ENCODE results near the gene SDR9C7. TPM values are rescaled to one million over a fixed set of nuclear protein-coding genes. Genes with fewer than 3 reads are reported as not detected.
"Not testable (repeated sequence)": the region's sequence is repeated elsewhere in the genome, so short reads cannot be mapped to it uniquely, and the experiment has no call there.

SDR9C7 gene
- polyA plus RNA-seq, 2 of the 4 experiments (the other 2 are of a cell fraction): not detected

DNA sequence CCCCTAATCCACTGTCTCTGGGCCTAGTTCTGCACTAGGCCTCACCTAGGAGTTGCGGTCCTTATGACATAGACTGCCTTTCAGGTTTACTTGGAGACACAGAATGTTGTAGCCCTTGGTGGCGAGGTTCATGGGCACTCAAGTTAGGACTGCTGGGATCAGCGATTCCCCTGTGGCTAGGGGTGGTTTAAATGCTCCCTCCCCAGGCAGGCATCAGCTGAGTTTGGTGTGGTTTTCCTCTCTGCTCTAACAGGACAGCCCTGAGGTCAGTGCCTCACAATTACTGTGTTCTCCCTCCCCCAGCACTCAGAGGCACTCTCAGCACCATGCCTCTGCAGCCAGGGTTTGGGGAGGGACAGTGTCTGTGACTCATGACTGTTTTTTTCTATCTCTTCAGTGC is 45.4 kb upstream of the SDR9C7 start:
- ATAC-seq: no peak
- no peak for FAIRE-seq
- Histone ChIP-seq H3K9me3 (no peaks in the 10 kb centered on the region), H3K4me2 (no peak overlapping the region), H3K4me1 (no peaks in the 10 kb centered on the region), H3K4me3 (no peak overlapping the region), H3K27ac (no peak overlapping the region)
- TF ChIP-seq SMC3 (IDR thresholded peaks at IDR 0.05) (no peak), JUNB (IDR thresholded peaks at IDR 0.05) (no peak), KDM5A (IDR thresholded peaks at IDR 0.05) (no peak), RFX5 (IDR thresholded peaks at IDR 0.05) (no peak), FOXS1 (CRISPR knock-in tag; IDR thresholded peaks at IDR 0.05) (no peak), RCOR1 (IDR thresholded peaks at IDR 0.05; ENCODE audit: low read depth, low read length) (no peak)
- TF ChIP-seq, protein P1, sequence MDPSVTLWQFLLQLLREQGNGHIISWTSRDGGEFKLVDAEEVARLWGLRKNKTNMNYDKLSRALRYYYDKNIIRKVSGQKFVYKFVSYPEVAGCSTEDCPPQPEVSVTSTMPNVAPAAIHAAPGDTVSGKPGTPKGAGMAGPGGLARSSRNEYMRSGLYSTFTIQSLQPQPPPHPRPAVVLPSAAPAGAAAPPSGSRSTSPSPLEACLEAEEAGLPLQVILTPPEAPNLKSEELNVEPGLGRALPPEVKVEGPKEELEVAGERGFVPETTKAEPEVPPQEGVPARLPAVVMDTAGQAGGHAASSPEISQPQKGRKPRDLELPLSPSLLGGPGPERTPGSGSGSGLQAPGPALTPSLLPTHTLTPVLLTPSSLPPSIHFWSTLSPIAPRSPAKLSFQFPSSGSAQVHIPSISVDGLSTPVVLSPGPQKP (IDR thresholded peaks at IDR 0.05; ENCODE audit: low read depth, low read length): no peak
- TF ChIP-seq, protein P2, sequence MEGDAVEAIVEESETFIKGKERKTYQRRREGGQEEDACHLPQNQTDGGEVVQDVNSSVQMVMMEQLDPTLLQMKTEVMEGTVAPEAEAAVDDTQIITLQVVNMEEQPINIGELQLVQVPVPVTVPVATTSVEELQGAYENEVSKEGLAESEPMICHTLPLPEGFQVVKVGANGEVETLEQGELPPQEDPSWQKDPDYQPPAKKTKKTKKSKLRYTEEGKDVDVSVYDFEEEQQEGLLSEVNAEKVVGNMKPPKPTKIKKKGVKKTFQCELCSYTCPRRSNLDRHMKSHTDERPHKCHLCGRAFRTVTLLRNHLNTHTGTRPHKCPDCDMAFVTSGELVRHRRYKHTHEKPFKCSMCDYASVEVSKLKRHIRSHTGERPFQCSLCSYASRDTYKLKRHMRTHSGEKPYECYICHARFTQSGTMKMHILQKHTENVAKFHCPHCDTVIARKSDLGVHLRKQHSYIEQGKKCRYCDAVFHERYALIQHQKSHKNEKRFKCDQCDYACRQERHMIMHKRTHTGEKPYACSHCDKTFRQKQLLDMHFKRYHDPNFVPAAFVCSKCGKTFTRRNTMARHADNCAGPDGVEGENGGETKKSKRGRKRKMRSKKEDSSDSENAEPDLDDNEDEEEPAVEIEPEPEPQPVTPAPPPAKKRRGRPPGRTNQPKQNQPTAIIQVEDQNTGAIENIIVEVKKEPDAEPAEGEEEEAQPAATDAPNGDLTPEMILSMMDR (IDR thresholded peaks at IDR 0.05): no peak
- TF ChIP-seq, protein P3, sequence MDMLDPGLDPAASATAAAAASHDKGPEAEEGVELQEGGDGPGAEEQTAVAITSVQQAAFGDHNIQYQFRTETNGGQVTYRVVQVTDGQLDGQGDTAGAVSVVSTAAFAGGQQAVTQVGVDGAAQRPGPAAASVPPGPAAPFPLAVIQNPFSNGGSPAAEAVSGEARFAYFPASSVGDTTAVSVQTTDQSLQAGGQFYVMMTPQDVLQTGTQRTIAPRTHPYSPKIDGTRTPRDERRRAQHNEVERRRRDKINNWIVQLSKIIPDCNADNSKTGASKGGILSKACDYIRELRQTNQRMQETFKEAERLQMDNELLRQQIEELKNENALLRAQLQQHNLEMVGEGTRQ (IDR thresholded peaks at IDR 0.05): no peak
- TF ChIP-seq, protein P4, sequence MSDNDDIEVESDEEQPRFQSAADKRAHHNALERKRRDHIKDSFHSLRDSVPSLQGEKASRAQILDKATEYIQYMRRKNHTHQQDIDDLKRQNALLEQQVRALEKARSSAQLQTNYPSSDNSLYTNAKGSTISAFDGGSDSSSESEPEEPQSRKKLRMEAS (IDR thresholded peaks at IDR 0.05): no peak
- POLR2A ChIA-PET: no interaction called here
- 87% methylated on average over 3 of the region's 3 CpGs for WGBS (ENCODE audit: missing lambda C conversion rate)
- no peak for DNase-seq (ENCODE audit: low read depth in 1 of 2, low spot score in 1 of 2)
- CTCF ChIA-PET: interaction anchor here (1.2 to 2.1 kb wide), 2 partner anchors 8 to 140 kb away, joined by 7 read pairs; no protein-coding TSS in a partner anchor

DNA sequence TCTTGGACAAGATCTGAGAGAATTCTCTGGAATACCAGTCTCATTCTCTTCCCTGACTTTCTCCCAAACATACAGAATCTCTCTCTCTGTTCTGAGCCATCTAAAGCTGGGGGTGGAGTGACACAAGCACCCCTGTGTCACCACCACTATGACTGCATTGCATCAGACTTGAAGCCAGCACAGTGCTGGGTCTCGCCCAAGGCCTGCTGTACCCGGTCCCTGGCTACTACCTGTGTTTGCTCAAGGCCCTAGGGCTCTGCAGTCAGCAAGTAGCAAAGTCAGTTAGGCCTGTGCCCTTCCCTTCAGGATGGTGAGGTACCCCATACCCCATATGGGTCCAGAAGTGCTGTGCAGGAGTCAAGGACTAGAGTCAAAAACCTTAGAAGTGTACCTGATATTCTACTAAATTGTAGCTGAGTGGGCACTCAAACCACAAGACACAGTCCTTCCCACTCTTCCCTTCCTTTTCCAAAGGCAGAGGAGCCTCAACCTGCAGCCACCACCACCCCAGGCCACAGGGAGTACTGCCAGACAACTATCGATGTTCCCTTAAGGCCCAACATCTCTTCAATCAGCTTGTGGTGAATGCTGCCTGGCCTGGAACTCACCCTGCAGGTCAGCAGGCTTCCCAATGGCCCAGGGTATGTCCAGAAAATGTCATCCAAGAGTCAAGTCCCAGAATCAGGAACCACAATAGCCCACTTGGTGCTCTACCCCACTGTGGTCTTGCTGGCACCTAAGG is 44.4 kb upstream of the SDR9C7 start:
- POLR2A ChIA-PET: no interaction called here

DNA sequence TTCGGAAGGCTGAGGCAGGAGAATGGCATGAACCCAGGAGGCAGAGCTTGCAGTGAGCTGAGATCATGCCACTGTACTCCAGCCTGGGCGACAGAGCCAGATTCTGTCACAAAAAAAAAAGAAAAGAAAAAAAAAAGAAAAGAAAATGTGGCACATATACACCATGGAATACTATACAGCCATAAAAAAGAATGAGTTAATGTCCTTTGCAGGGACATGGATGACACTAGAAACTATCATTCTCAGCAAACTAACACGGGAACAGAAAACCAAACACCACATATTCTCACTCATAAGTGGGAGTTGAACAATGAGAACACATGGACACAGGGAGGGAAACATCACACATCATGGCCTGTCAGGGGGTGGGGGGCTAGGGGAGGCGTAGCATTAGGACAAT is 43.2 kb upstream of the SDR9C7 start:
- DNase-seq (ENCODE audit: low read depth in 1 of 2, low spot score in 1 of 2); H3K27ac ChIP-seq; POLR2A ChIA-PET; H3K9me3 ChIP-seq; ATAC-seq; FAIRE-seq; H3K4me2 ChIP-seq; H3K4me3 ChIP-seq; CTCF ChIA-PET; H3K4me1 ChIP-seq: not testable (repeated sequence)
- WGBS (ENCODE audit: missing lambda C conversion rate): 30% methylated on average over 4 of the region's 4 CpGs

More for the DNA sequence above, 44.4 kb upstream of the SDR9C7 start:
- TF ChIP-seq CBX8 (IDR thresholded peaks at IDR 0.05) (no peak), RCOR1 (IDR thresholded peaks at IDR 0.05; ENCODE audit: low read depth, low read length) (no peak), NR3C1 (IDR thresholded peaks at IDR 0.05) (no peak), KDM1A (IDR thresholded peaks at IDR 0.05; ENCODE audit: low read depth) (no peak)
- TF ChIP-seq, protein P5, sequence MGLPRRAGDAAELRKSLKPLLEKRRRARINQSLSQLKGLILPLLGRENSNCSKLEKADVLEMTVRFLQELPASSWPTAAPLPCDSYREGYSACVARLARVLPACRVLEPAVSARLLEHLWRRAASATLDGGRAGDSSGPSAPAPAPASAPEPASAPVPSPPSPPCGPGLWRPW (IDR thresholded peaks at IDR 0.05): no peak
- Histone ChIP-seq H3K9me3 (no peaks in the 10 kb centered on the region), H3K4me1 (no peaks in the 10 kb centered on the region), H3K27ac (no peak overlapping the region), H3K4me2 (no peak overlapping the region), H3K4me3 (no peak overlapping the region)
- FAIRE-seq: no peak
- DNase-seq (ENCODE audit: low read depth in 1 of 2, low spot score in 1 of 2): no peak
- no peak for ATAC-seq
- CTCF ChIA-PET: interaction anchor here (1.2 to 2.1 kb wide), 2 partner anchors 9 to 139 kb away, joined by 7 read pairs; no protein-coding TSS in a partner anchor
- 75% methylated on average over 3 of the region's 3 CpGs for WGBS (ENCODE audit: missing lambda C conversion rate)

DNA sequence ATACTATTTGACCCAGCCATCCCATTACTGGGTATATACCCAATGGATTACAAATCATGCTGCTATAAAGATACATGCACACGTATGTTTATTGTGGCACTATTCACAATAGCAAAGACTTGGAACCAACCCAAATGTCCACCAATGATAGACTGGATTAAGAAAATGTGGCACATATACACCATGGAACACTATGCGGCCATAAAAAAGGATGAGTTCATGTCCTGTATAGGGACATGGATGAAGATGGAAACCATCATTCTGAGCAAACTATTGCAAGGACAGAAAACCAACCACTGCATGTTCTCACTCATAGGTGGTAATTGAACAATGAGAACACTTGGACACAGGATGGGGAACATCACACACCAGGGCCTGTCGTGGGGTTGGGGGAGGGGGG is 40.0 kb upstream of the SDR9C7 start:
- CTCF ChIA-PET; DNase-seq (ENCODE audit: low read depth in 1 of 2, low spot score in 1 of 2); H3K9me3 ChIP-seq; FAIRE-seq; ATAC-seq; H3K4me3 ChIP-seq; H3K4me1 ChIP-seq; H3K27ac ChIP-seq; H3K4me2 ChIP-seq; POLR2A ChIA-PET: not testable (repeated sequence)
- WGBS (ENCODE audit: missing lambda C conversion rate): 58% methylated on average over 3 of the region's 3 CpGs

DNA sequence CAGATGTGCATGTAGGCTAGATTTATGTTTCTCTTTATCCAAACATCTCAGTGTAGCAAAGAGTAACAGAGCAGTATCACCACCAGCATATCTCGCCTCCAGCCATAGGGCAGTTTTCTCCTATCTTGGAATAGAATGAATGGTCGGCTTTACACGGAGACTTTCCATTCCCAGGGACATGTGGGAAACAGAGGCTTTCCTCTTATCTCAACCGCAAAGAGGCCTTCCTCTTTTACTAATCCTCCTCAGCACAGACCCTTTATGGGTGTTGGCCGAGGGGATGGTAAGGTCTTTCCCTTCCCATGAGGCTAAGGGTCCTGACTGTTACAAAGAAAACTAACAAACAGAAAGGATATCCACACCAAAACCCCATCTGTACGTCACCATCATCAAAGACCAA is 34.7 kb upstream of the SDR9C7 start:
- H3K4me3 ChIP-seq; H3K4me2 ChIP-seq; ATAC-seq; POLR2A ChIA-PET; H3K4me1 ChIP-seq; H3K27ac ChIP-seq; FAIRE-seq; H3K9me3 ChIP-seq; DNase-seq (ENCODE audit: low read depth in 1 of 2, low spot score in 1 of 2): not testable (repeated sequence)
- CTCF ChIA-PET: interaction anchor here (1.0 kb wide), 1 partner anchor 19 kb away, joined by 3 read pairs; no protein-coding TSS in a partner anchor
- WGBS (ENCODE audit: missing lambda C conversion rate): 80% methylated on average over 6 of the region's 6 CpGs

DNA sequence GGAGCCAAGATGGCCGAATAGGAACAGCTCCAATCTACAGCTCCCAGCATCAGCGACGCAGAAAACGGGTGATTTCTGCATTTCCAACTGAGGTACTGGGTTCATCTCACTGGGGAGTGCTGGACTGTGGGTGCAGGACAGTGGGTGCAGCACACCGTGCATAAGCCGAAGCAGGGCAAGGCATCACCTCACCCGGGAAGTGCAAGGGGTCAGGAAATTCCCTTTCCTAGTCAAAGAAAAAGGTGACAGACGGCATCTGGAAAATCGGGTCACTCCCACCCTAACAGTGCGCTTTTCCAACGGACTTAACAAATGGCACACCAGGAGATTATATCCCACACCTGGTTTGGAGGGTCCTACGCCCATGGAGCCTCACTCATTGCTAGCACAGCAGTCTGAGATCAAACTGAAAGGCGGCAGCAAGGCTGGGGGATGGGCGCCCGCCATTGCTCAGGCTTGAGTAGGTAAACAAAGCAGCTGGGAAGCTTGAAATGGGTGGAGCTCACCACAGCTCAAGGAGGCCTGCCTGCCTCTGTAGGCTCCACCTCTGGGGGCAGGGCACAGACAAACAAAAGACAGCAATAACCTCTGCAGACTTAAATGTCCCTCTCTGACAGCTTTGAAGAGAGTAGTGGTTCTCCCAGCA is 31.9 kb upstream of the SDR9C7 start:
- 32% methylated on average over 15 of the region's 15 CpGs for WGBS (ENCODE audit: missing lambda C conversion rate)
- Histone ChIP-seq H3K4me2 (peak overlapping the region; percentile 76), H3K4me3 (peak overlapping the region; percentile 36), H3K27ac (peak overlapping the region; percentile 74 to 78)
- H3K9me3 ChIP-seq, CTCF ChIA-PET, H3K4me1 ChIP-seq, ATAC-seq, POLR2A ChIA-PET, FAIRE-seq: not testable (repeated sequence)
- DNase-seq (ENCODE audit: low read depth in 1 of 2, low spot score in 1 of 2): peak in 1 of 2 experiments; percentile 65

Data from A549 (cell line).